CD4-positive, alpha-beta memory T cell (primary cell): ENCODE results near the gene ZNF526. TPM values are rescaled to one million over a fixed set of nuclear protein-coding genes. Genes with fewer than 3 reads are reported as not detected.
A peak's percentile ranks its signal among the peaks of the same experiment; 100 is the strongest.
"Not testable (repeated sequence)": the region's sequence is repeated elsewhere in the genome, so short reads cannot be mapped to it uniquely, and the experiment has no call there.

Source experiments
- CTCF ChIA-PET: fragments of 350-600 bp; sonication (Branson Sonifier 250); formaldehyde crosslinking; loops from one replicate; lab custom pipeline; 2021; ENCODE audit warnings: inconsistent platforms; ENCODE audit not compliant: partially characterized antibody; lab: Charles Lee
- POLR2A ChIA-PET: fragments of 350-600 bp; sonication (Branson Sonifier 250); formaldehyde crosslinking; loops from one replicate; lab custom pipeline; 2021; ENCODE audit not compliant: partially characterized antibody; lab: Charles Lee
- DNase-seq, 5 donors: peaks; one replicate each; pipeline versions ENCODE4 v3.0.0 to v3.0.0-alpha.2; 2020 to 2022; ENCODE audit warnings: mixed read lengths in 1 of 5
- H3K27ac ChIP-seq: one replicate; pipeline ENCODE4 v1.7.0; 2013; ENCODE audit warnings: low read depth, low read length
- H3K27me3 ChIP-seq: 2 replicates; pipeline ENCODE4 v1.7.0; 2013; ENCODE audit warnings: mild to moderate bottlenecking, low read length, moderate library complexity; ENCODE audit not compliant: insufficient read depth
- H3K36me3 ChIP-seq: 2 replicates; pipeline ENCODE4 v1.7.0; 2013; ENCODE audit warnings: mild to moderate bottlenecking, low read length, moderate library complexity; ENCODE audit not compliant: insufficient read depth
- H3K4me1 ChIP-seq: 2 replicates; pipeline ENCODE4 v1.7.0; 2013; ENCODE audit warnings: mild to moderate bottlenecking, low read length, moderate library complexity; ENCODE audit not compliant: insufficient read depth
- H3K4me3 ChIP-seq, 2 donors: one replicate each; pipeline ENCODE4 v1.7.0; 2013; ENCODE audit warnings: low read length in 2 of 2, mild to moderate bottlenecking in 1 of 2
- H3K9me3 ChIP-seq, 2 donors: one replicate each; pipeline ENCODE4 v1.7.0; 2013; ENCODE audit warnings: low read length in 2 of 2, control low read depth in 1 of 2; ENCODE audit not compliant: control insufficient read depth in 1 of 2
- H3K27ac Mint-ChIP-seq, 7 donors: one replicate each; pipeline ENCODE4 v1.8.0; 2020 to 2021; ENCODE audit warnings: mixed read lengths in 7 of 7, mild to moderate bottlenecking in 6 of 7, inconsistent platforms in 3 of 7, moderate library complexity in 3 of 7
- H3K27me3 Mint-ChIP-seq, 2 donors: one replicate each; pipeline ENCODE4 v1.8.0; 2020 to 2021; ENCODE audit warnings: mixed read lengths in 2 of 2
- H3K36me3 Mint-ChIP-seq, 2 donors: one replicate each; pipeline ENCODE4 v1.8.0; 2020 to 2021; ENCODE audit warnings: mixed read lengths in 2 of 2, inconsistent platforms in 1 of 2, mild to moderate bottlenecking in 1 of 2
- H3K4me1 Mint-ChIP-seq, 4 donors: one replicate each; pipeline ENCODE4 v1.8.0; 2020 to 2021; ENCODE audit warnings: mixed read lengths in 4 of 4, mild to moderate bottlenecking in 1 of 4
- H3K4me3 Mint-ChIP-seq, 8 donors: one replicate each; pipeline ENCODE4 v1.8.0; 2020 to 2021; ENCODE audit warnings: mixed read lengths in 8 of 8, mild to moderate bottlenecking in 7 of 8, moderate library complexity in 6 of 8, inconsistent platforms in 3 of 8
- H3K9me3 Mint-ChIP-seq, 8 donors: one replicate each; pipeline ENCODE4 v1.8.0; 2020 to 2021; ENCODE audit warnings: mixed read lengths in 8 of 8, mild to moderate bottlenecking in 5 of 8, inconsistent platforms in 3 of 8, moderate library complexity in 1 of 8
- intact Hi-C: fragments of 100-400 bp; cut with micrococcal nuclease; formaldehyde crosslinking; loops from one replicate; pipeline ENCODE4 v1.15.1; 2023
- polyA plus RNA-seq, 2 donors: library from polyadenylated mRNA; unstranded; fragments of 300-500 nt; fragmentation: Illumina TruSeq; gene quantifications; one replicate each; pipeline ENCODE4 v1.2.3, GENCODE V29; 2021
- total RNA-seq, 2 experiments: library from RNA; stranded (reverse); gene quantifications; one replicate each; pipeline ENCODE4 v1.2.3, GENCODE V29; 2021

ZNF526 gene
- total and polyA plus RNA-seq, 4 experiments from 2014 or later = 2.3 to 28.8 (median 18.5) TPM

GRCh38 chr19:42266928-42267603 lies 47.0 kb downstream of the ZNF526 start:
- intact Hi-C loops = loop anchor here (5.0 kb wide), 1 partner anchor 155 kb away; no protein-coding TSS in a partner anchor
- POLR2A ChIA-PET = interaction anchor here (0.9 to 8.1 kb wide), 4 partner anchors 11 to 24 kb away, joined by 3 to 131 read pairs (median 40); partner anchors contain the start of genes ERF and GSK3A
- Mint-ChIP-seq H3K4me3 (peak overlapping the region in 2 of 8 donors; percentile 15 to 52), H3K4me1 (peaks cover 0 to 29% (median 26%) of the 10 kb centered on the region in 4 donors)
- CTCF ChIA-PET = interaction anchor here (0.6 to 0.8 kb wide), 2 partner anchors 12 to 29 kb away, joined by 3 read pairs; no protein-coding TSS in a partner anchor
- peak in 1 of 5 donors; percentile 30 for DNase-seq
- H3K36me3 ChIP-seq, H3K27me3 Mint-ChIP-seq, H3K4me3 ChIP-seq, H3K27me3 ChIP-seq, H3K9me3 ChIP-seq, H3K9me3 Mint-ChIP-seq, H3K27ac Mint-ChIP-seq, H3K36me3 Mint-ChIP-seq: not testable (repeated sequence)
- Histone ChIP-seq H3K27ac (peak overlapping the region; percentile 99), H3K4me1 (peaks cover 33% of the 10 kb centered on the region)

- Histone ChIP-seq H3K27ac (peak overlapping the region; percentile 99), H3K4me3 (peak overlapping the region; percentile 83 to 96), H3K27me3 (no peaks in the 10 kb centered on the region), H3K4me1 (peaks cover 33% of the 10 kb centered on the region), H3K36me3 (no peaks in the 10 kb centered on the region), H3K9me3 (no peaks in the 10 kb centered on the region)
- no peaks in the 10 kb centered on the region for H3K9me3 Mint-ChIP-seq
- no peak overlapping the region for H3K4me3 Mint-ChIP-seq
- no peaks in the 10 kb centered on the region for H3K27me3 Mint-ChIP-seq
- intact Hi-C loops = loop anchor here (1.0 to 5.0 kb wide), 6 partner anchors 12 to 155 kb away; partner anchors contain the start of genes DEDD2, ERF, MEGF8 and POU2F2
- no peak overlapping the region for H3K27ac Mint-ChIP-seq
- DNase-seq = no peak
- ChIA-PET POLR2A (interaction anchor here (0.6 to 8.1 kb wide), 5 partner anchors 12 to 29 kb away, joined by 3 to 131 read pairs (median 8); partner anchors contain the start of genes ERF and GSK3A), CTCF (interaction anchor here (0.6 kb wide), 1 partner anchor 29 kb away, joined by 3 read pairs; no protein-coding TSS in a partner anchor)
- peaks cover 0 to 27% (median 26%) of the 10 kb centered on the region in 4 donors for H3K4me1 Mint-ChIP-seq
- H3K36me3 Mint-ChIP-seq = peaks cover 0 to 9% of the 10 kb centered on the region in 2 donors
These were observed 47.6 kb downstream of the ZNF526 start for GRCh38 chr19:42267644-42268141.

- H3K36me3 Mint-ChIP-seq = peaks cover 0 to 9% of the 10 kb centered on the region in 2 donors
These were observed 48.1 kb downstream of the ZNF526 start for GRCh38 chr19:42268142-42268703.

GRCh38 chr19:42268704-42269477 lies 48.8 kb downstream of the ZNF526 start, which contains the start of gene CIC:
Gene CIC, plus strand, starts transcription at chr19:42269252. Its CDS starts 2,532 bp downstream, at chr19:42271784.
- Histone ChIP-seq H3K4me3 (peak within 1 kb of the TSS; percentile 83 to 96), H3K27ac (peak within 1 kb of the TSS; percentile 99), H3K27me3 (no peaks in the 10 kb centered on the region), H3K36me3 (peaks cover 11% of the 10 kb centered on the region), H3K9me3 (no peaks in the 10 kb centered on the region), H3K4me1 (peaks cover 33% of the 10 kb centered on the region)
- peak within 1 kb of the TSS in 4 of 7 donors; percentile 96 to 99 (median 98) for H3K27ac Mint-ChIP-seq
- peak; percentile 100 for DNase-seq
- H3K27me3 Mint-ChIP-seq = no peaks in the 10 kb centered on the region
- POLR2A ChIA-PET = interaction anchor here (0.9 to 8.1 kb wide), 7 partner anchors 13 to 146 kb away, joined by 3 to 131 read pairs (median 8); partner anchors contain the start of genes ERF and GSK3A
- H3K9me3 Mint-ChIP-seq = no peaks in the 10 kb centered on the region
- peaks cover 0 to 29% (median 26%) of the 10 kb centered on the region in 4 donors for H3K4me1 Mint-ChIP-seq
- intact Hi-C loops = loop anchor here (1.0 to 5.0 kb wide), 7 partner anchors 14 to 153 kb away; partner anchors contain the start of genes DEDD2, ERF, MEGF8 and POU2F2
- H3K36me3 Mint-ChIP-seq = peaks cover 0 to 9% of the 10 kb centered on the region in 2 donors
- peak within 1 kb of the TSS in 4 of 8 donors; percentile 89 to 94 (median 92) for H3K4me3 Mint-ChIP-seq
- CTCF ChIA-PET = interaction anchor here (1.1 to 2.7 kb wide), 3 partner anchors 11 to 159 kb away, joined by 3 to 35 read pairs (median 5); no protein-coding TSS in a partner anchor

More at GRCh38 chr19:42268142-42268703, 48.1 kb downstream of the ZNF526 start:
- H3K36me3 ChIP-seq = peaks cover 4% of the 10 kb centered on the region
- H3K4me3 ChIP-seq = peak overlapping the region; percentile 83 to 96
- Mint-ChIP-seq H3K27me3 (no peaks in the 10 kb centered on the region), H3K27ac (no peak overlapping the region), H3K4me1 (peaks cover 0 to 27% (median 26%) of the 10 kb centered on the region in 4 donors), H3K4me3 (no peak overlapping the region), H3K9me3 (no peaks in the 10 kb centered on the region)
- no peaks in the 10 kb centered on the region for H3K27me3 ChIP-seq
- intact Hi-C loops = loop anchor here (1.0 to 5.0 kb wide), 6 partner anchors 13 to 154 kb away; partner anchors contain the start of genes DEDD2, ERF, MEGF8 and POU2F2
- peaks cover 33% of the 10 kb centered on the region for H3K4me1 ChIP-seq
- CTCF ChIA-PET = interaction anchor here (0.6 kb wide), 1 partner anchor 28 kb away, joined by 3 read pairs; no protein-coding TSS in a partner anchor
- POLR2A ChIA-PET = interaction anchor here (0.6 to 8.1 kb wide), 7 partner anchors 12 to 145 kb away, joined by 3 to 131 read pairs (median 5); partner anchors contain the start of genes ERF and GSK3A
- DNase-seq = peak in 4 of 5 donors; percentile 100
- no peaks in the 10 kb centered on the region for H3K9me3 ChIP-seq
- H3K27ac ChIP-seq = peak overlapping the region; percentile 99

- H3K27ac ChIP-seq = peak overlapping the region; percentile 93
- peaks cover 3 to 31% (median 28%) of the 10 kb centered on the region in 4 donors for H3K4me1 Mint-ChIP-seq
- CTCF ChIA-PET = interaction anchor here (0.9 to 2.7 kb wide), 8 partner anchors 10 to 160 kb away, joined by 3 to 35 read pairs (median 4); partner anchors contain the start of gene GSK3A
- H3K27ac Mint-ChIP-seq = peak overlapping the region in 4 of 7 donors; percentile 96 to 99 (median 98)
- peak overlapping the region in 4 of 8 donors; percentile 89 to 94 (median 92) for H3K4me3 Mint-ChIP-seq
- no peaks in the 10 kb centered on the region for H3K27me3 ChIP-seq
- POLR2A ChIA-PET = interaction anchor here (0.8 to 8.1 kb wide), 12 partner anchors 12 to 147 kb away, joined by 3 to 131 read pairs (median 5); partner anchors contain the start of genes ERF and GSK3A
- intact Hi-C loops = loop anchor here (1.0 to 5.0 kb wide), 2 partner anchors 14 to 153 kb away; no protein-coding TSS in a partner anchor
- peaks cover under 1 to 11% of the 10 kb centered on the region in 2 donors for H3K36me3 Mint-ChIP-seq
- H3K4me3 ChIP-seq = peak overlapping the region; percentile 65 to 76
- peaks cover 13% of the 10 kb centered on the region for H3K36me3 ChIP-seq
- H3K9me3 ChIP-seq = no peaks in the 10 kb centered on the region
- H3K9me3 Mint-ChIP-seq = no peaks in the 10 kb centered on the region
- peaks cover 37% of the 10 kb centered on the region for H3K4me1 ChIP-seq
- DNase-seq = peak in 1 of 5 donors; percentile 57
- H3K27me3 Mint-ChIP-seq = no peaks in the 10 kb centered on the region
These were observed 49.6 kb downstream of the ZNF526 start for GRCh38 chr19:42269478-42270345.
